OCI-LY3 (cell line): Measurements from ENCODE around the gene IPO5.

Experiments
- H2AFZ ChIP-seq: fragments of 200-600, 300-600 bp; shearing (Covaris generic); 2 replicates; pipeline ENCODE4 v1.6.0; 2014; ENCODE audit warnings: antibody characterized with exemption, low read depth, low read length
- H3K27ac ChIP-seq: fragments of 200-600, 300-600 bp; sonication (generic); 2 replicates; pipeline ENCODE4 v1.5.1; 2014; ENCODE audit warnings: mild to moderate bottlenecking, low read length, moderate library complexity, mixed read lengths
- H3K27me3 ChIP-seq: fragments of 200-600, 300-600 bp; sonication (generic); 2 replicates; pipeline ENCODE4 v1.6.1; 2014; ENCODE audit warnings: low read depth, low read length, mixed read lengths
- H3K36me3 ChIP-seq: fragments of 200-600, 300-600 bp; sonication (generic); replicated peaks from 2 replicates; pipeline ENCODE3; 2014; ENCODE audit warnings: low read depth, low read length, mixed read lengths
- H3K4me1 ChIP-seq: fragments of 300-600, 200-600 bp; sonication (generic); 2 replicates; pipeline ENCODE4 v1.6.1; 2014; ENCODE audit warnings: low read length, mixed read lengths
- H3K4me2 ChIP-seq: fragments of 200-600, 300-600 bp; sonication (generic); 2 replicates; pipeline ENCODE4 v1.6.1; 2014; ENCODE audit warnings: low read length, mixed read lengths
- H3K4me3 ChIP-seq: fragments of 300-600, 200-600 bp; sonication (generic); 2 replicates; pipeline ENCODE4 v1.5.1; 2014; ENCODE audit warnings: antibody characterized with exemption, mild to moderate bottlenecking, low read length, moderate library complexity
- H3K79me2 ChIP-seq: fragments of 300-600, 200-600 bp; shearing (Covaris generic); 2 replicates; pipeline ENCODE4 v1.6.1; 2014; ENCODE audit warnings: mild to moderate bottlenecking, low read length, mixed read lengths
- H3K9ac ChIP-seq: fragments of 300-600, 200-600 bp; shearing (Covaris generic); 2 replicates; pipeline ENCODE4 v1.6.0; 2014; ENCODE audit warnings: mild to moderate bottlenecking, low read length, moderate library complexity
- H3K9me3 ChIP-seq: fragments of 200-600, 300-600 bp; shearing (Covaris generic); 2 replicates; pipeline ENCODE4 v1.6.1; 2014; ENCODE audit warnings: low read length, mixed read lengths; ENCODE audit not compliant: insufficient read depth
- H4K20me1 ChIP-seq: fragments of 200-600, 300-600 bp; sonication (generic); 2 replicates; pipeline ENCODE4 v1.6.1; 2016; ENCODE audit warnings: low read length, mixed read lengths; ENCODE audit not compliant: insufficient read depth
- CTCF ChIP-seq: fragments of 200-600, 300-600 bp; sonication (generic); IDR thresholded peaks from 2 replicates; pipeline ENCODE4 v1.5.1; 2014; ENCODE audit warnings: antibody characterized with exemption, low read length, low read depth
- EZH2phosphoT487 ChIP-seq: fragments of 200-600 bp; shearing (Covaris generic); IDR thresholded peaks from 2 replicates; pipeline ENCODE4 v1.6.1; 2018; ENCODE audit warnings: antibody characterized with exemption, mixed run types, low read depth

Gene IPO5

DNA sequence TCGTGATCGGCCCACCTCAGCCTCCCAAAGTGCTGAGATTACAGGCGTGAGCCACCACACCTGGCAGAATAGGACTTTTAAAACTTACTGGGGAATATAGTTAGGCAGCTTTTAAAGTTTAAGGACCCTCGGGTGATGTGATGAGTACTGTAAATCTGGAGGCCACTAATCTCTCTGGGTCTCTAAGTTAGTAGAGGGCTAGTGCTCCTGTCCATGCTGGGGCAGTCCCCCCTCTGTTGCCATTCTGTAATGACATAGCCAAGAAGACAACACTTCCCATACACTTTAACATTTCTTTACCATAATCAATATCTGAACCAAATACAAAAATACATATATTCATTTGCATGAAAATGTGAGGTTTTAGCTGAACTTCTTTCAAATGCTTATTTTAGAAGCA is 65.7 kb downstream of the IPO5 start:
- H3K4me2 ChIP-seq = no peak overlapping the region

GRCh38 chr13:98020271-98020670 is 66.8 kb downstream of the IPO5 start:
- Histone ChIP-seq H4K20me1 (no peaks in the 10 kb centered on the region), H3K9ac (no peak overlapping the region), H3K27me3 (no peaks in the 10 kb centered on the region), H3K36me3 (peaks cover 71% of the 10 kb centered on the region), H3K9me3 (no peaks in the 10 kb centered on the region), H3K4me1 (no peaks in the 10 kb centered on the region), H3K27ac (no peak overlapping the region), H2AFZ (no peak overlapping the region), H3K4me2 (no peak overlapping the region), H3K79me2 (no peaks in the 10 kb centered on the region), H3K4me3 (no peak overlapping the region)
- TF ChIP-seq CTCF (no peak), EZH2phosphoT487 (no peak)

More for the DNA sequence above, 65.7 kb downstream of the IPO5 start:
- Histone ChIP-seq H3K27ac (no peak overlapping the region), H3K9me3 (no peaks in the 10 kb centered on the region), H3K4me1 (no peaks in the 10 kb centered on the region), H3K36me3 (peaks cover 73% of the 10 kb centered on the region), H3K79me2 (no peaks in the 10 kb centered on the region), H2AFZ (no peak overlapping the region), H3K4me3 (no peak overlapping the region), H3K9ac (no peak overlapping the region), H3K27me3 (no peaks in the 10 kb centered on the region), H4K20me1 (no peaks in the 10 kb centered on the region)
- TF ChIP-seq EZH2phosphoT487 (no peak), CTCF (no peak)

- Histone ChIP-seq H4K20me1 (no peaks in the 10 kb centered on the region), H3K27ac (no peak overlapping the region), H3K9ac (no peak overlapping the region), H3K4me3 (no peak overlapping the region), H3K9me3 (no peaks in the 10 kb centered on the region), H3K27me3 (no peaks in the 10 kb centered on the region), H3K4me2 (no peak overlapping the region), H3K79me2 (no peaks in the 10 kb centered on the region), H3K4me1 (no peaks in the 10 kb centered on the region), H3K36me3 (peaks cover 73% of the 10 kb centered on the region), H2AFZ (no peak overlapping the region)
- TF ChIP-seq CTCF (no peak), EZH2phosphoT487 (no peak)
These were observed 68.7 kb downstream of the IPO5 start for GRCh38 chr13:98022210-98022609.

- Histone ChIP-seq H3K79me2 (no peaks in the 10 kb centered on the region), H3K27me3 (no peaks in the 10 kb centered on the region), H3K9ac (no peak overlapping the region), H2AFZ (no peak overlapping the region), H4K20me1 (no peaks in the 10 kb centered on the region), H3K4me2 (no peak overlapping the region), H3K36me3 (peaks cover 48% of the 10 kb centered on the region), H3K9me3 (no peaks in the 10 kb centered on the region), H3K27ac (no peak overlapping the region), H3K4me3 (no peak overlapping the region), H3K4me1 (no peaks in the 10 kb centered on the region)
- TF ChIP-seq EZH2phosphoT487 = no peak
- TF ChIP-seq CTCF = no peak
These were observed 72.1 kb downstream of the IPO5 start for GRCh38 chr13:98025480-98026025.
